ENCODE results near the gene SNX5. TPM values are rescaled to one million over a fixed set of nuclear protein-coding genes. Genes with fewer than 3 reads are reported as not detected.

Gene SNX5
- total and polyA plus RNA-seq, 2 of the 13 experiments (the other 11 are each of a cell fraction or from before 2014, with no cell fraction given): 664 to 1,040 TPM

DNA sequence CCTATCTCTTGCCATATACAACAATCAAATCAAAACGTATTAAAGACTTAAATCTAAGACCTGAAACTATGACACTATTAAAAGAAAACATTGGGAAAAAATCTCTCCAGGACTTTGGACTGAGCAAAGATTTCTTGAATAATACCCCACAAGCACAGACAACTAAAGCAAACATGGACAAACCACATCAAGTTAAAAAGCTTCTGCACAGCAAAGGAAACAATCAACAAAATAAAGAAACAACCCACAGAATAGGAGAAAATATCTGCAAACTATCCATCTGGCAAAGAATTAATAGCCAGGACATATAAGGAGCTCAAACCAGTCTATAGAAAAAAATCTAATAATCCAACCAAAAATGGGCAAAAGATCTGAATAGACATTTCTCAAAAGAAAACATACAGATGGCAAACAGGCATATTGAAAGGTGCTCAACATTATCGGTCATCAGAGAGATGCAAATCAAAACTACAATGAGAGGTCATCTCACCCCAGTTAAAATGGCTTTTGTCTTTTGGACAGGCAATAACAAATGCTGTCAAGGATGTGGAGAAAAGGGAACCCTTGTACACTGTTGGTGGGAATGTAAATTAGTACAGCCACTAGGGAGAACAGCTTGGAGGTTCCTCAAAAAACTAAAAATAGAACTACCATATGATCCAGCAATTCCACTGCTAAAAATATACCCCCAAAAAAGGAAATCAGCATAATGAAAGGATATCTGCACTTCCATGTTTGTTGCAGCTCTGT lies 76.2 kb downstream of the SNX5 start (continued):
- TF ChIP-seq ZNF354B (CRISPR knock-in tag; IDR thresholded peaks at IDR 0.05) (no peak), ZNF562 (CRISPR knock-in tag; IDR thresholded peaks at IDR 0.05; ENCODE audit: borderline replicate concordance) (no peak), TCF7 (IDR thresholded peaks at IDR 0.05; ENCODE audit: low read depth) (peak; percentile 69), ZBTB7B (CRISPR knock-in tag; IDR thresholded peaks at IDR 0.05) (no peak), ZNF101 (CRISPR knock-in tag; IDR thresholded peaks at IDR 0.05; ENCODE audit: borderline replicate concordance, low read depth) (no peak), SAP130 (CRISPR knock-in tag; IDR thresholded peaks at IDR 0.05; ENCODE audit: low read depth) (peak; percentile 34; the same call in 1 of the 2 replicates), ZBTB1 (CRISPR knock-in tag; IDR thresholded peaks at IDR 0.05; ENCODE audit: borderline replicate concordance) (no peak), CC2D1A (CRISPR knock-in tag; IDR thresholded peaks at IDR 0.05) (no peak), ERF (CRISPR knock-in tag; IDR thresholded peaks at IDR 0.05) (0 out of 2 replicates have a peak, but pooled peaks have one; percentile 33), RARA (CRISPR knock-in tag; IDR thresholded peaks at IDR 0.05) (peak; percentile 45; the same call in 1 of the 2 replicates), GTF3A (CRISPR knock-in tag; conservative IDR thresholded peaks at IDR 0.05) (no peak), ZNF781 (CRISPR knock-in tag; IDR thresholded peaks at IDR 0.05; ENCODE audit: borderline replicate concordance, not compliant biosample characterization) (no peak), HNF4A (CRISPR knock-in tag; IDR thresholded peaks at IDR 0.05) (peak; percentile 79), FOXO1 (CRISPR knock-in tag; IDR thresholded peaks at IDR 0.05) (no peak), MZF1 (CRISPR knock-in tag; IDR thresholded peaks at IDR 0.05; ENCODE audit: borderline replicate concordance) (no peak), FOXA3 (CRISPR knock-in tag; IDR thresholded peaks at IDR 0.05) (peak; percentile 69)
- TF ChIP-seq, protein P1, sequence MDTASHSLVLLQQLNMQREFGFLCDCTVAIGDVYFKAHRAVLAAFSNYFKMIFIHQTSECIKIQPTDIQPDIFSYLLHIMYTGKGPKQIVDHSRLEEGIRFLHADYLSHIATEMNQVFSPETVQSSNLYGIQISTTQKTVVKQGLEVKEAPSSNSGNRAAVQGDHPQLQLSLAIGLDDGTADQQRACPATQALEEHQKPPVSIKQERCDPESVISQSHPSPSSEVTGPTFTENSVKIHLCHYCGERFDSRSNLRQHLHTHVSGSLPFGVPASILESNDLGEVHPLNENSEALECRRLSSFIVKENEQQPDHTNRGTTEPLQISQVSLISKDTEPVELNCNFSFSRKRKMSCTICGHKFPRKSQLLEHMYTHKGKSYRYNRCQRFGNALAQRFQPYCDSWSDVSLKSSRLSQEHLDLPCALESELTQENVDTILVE (CRISPR knock-in tag; IDR thresholded peaks at IDR 0.05): peak; percentile 17; the same call in 1 of the 2 replicates
- TF ChIP-seq, protein P2, sequence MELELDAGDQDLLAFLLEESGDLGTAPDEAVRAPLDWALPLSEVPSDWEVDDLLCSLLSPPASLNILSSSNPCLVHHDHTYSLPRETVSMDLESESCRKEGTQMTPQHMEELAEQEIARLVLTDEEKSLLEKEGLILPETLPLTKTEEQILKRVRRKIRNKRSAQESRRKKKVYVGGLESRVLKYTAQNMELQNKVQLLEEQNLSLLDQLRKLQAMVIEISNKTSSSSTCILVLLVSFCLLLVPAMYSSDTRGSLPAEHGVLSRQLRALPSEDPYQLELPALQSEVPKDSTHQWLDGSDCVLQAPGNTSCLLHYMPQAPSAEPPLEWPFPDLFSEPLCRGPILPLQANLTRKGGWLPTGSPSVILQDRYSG (CRISPR knock-in tag; IDR thresholded peaks at IDR 0.05): no peak
- TF ChIP-seq, protein P3, sequence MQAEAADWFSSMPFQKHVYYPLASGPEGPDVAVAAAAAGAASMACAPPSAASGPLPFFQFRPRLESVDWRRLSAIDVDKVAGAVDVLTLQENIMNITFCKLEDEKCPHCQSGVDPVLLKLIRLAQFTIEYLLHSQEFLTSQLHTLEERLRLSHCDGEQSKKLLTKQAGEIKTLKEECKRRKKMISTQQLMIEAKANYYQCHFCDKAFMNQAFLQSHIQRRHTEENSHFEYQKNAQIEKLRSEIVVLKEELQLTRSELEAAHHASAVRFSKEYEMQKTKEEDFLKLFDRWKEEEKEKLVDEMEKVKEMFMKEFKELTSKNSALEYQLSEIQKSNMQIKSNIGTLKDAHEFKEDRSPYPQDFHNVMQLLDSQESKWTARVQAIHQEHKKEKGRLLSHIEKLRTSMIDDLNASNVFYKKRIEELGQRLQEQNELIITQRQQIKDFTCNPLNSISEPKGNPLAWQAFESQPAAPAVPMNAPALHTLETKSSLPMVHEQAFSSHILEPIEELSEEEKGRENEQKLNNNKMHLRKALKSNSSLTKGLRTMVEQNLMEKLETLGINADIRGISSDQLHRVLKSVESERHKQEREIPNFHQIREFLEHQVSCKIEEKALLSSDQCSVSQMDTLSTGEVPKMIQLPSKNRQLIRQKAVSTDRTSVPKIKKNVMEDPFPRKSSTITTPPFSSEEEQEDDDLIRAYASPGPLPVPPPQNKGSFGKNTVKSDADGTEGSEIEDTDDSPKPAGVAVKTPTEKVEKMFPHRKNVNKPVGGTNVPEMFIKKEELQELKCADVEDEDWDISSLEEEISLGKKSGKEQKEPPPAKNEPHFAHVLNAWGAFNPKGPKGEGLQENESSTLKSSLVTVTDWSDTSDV (CRISPR knock-in tag; IDR thresholded peaks at IDR 0.05): no peak
- TF ChIP-seq, protein P4, sequence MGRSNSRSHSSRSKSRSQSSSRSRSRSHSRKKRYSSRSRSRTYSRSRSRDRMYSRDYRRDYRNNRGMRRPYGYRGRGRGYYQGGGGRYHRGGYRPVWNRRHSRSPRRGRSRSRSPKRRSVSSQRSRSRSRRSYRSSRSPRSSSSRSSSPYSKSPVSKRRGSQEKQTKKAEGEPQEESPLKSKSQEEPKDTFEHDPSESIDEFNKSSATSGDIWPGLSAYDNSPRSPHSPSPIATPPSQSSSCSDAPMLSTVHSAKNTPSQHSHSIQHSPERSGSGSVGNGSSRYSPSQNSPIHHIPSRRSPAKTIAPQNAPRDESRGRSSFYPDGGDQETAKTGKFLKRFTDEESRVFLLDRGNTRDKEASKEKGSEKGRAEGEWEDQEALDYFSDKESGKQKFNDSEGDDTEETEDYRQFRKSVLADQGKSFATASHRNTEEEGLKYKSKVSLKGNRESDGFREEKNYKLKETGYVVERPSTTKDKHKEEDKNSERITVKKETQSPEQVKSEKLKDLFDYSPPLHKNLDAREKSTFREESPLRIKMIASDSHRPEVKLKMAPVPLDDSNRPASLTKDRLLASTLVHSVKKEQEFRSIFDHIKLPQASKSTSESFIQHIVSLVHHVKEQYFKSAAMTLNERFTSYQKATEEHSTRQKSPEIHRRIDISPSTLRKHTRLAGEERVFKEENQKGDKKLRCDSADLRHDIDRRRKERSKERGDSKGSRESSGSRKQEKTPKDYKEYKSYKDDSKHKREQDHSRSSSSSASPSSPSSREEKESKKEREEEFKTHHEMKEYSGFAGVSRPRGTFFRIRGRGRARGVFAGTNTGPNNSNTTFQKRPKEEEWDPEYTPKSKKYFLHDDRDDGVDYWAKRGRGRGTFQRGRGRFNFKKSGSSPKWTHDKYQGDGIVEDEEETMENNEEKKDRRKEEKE (IDR thresholded peaks at IDR 0.05): no peak
- TF ChIP-seq, protein P5, sequence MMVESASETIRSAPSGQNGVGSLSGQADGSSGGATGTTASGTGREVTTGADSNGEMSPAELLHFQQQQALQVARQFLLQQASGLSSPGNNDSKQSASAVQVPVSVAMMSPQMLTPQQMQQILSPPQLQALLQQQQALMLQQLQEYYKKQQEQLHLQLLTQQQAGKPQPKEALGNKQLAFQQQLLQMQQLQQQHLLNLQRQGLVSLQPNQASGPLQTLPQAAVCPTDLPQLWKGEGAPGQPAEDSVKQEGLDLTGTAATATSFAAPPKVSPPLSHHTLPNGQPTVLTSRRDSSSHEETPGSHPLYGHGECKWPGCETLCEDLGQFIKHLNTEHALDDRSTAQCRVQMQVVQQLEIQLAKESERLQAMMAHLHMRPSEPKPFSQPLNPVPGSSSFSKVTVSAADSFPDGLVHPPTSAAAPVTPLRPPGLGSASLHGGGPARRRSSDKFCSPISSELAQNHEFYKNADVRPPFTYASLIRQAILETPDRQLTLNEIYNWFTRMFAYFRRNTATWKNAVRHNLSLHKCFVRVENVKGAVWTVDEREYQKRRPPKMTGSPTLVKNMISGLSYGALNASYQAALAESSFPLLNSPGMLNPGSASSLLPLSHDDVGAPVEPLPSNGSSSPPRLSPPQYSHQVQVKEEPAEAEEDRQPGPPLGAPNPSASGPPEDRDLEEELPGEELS (CRISPR knock-in tag; IDR thresholded peaks at IDR 0.05): peak; percentile 68
